ENCODE data around the gene KCTD14. TPM values are rescaled to one million over a fixed set of nuclear protein-coding genes. Genes with fewer than 3 reads are reported as not detected.
"Not testable (repeated sequence)": the region's sequence is repeated elsewhere in the genome, so short reads cannot be mapped to it uniquely, and the experiment has no call there.

KCTD14 gene
- total RNA-seq, 1 donor, result 0.27 TPM

GRCh38 chr11:78048561-78048960 is 25.5 kb upstream of the KCTD14 start:
- no peak for DNase-seq (ENCODE audit: low read depth in 2 of 3, low spot score in 2 of 3)

GRCh38 chr11:78046486-78046854 is 23.4 kb upstream of the KCTD14 start:
- no peak for DNase-seq (ENCODE audit: low read depth in 2 of 3, low spot score in 2 of 3)

GRCh38 chr11:78045851-78046485 is 22.9 kb upstream of the KCTD14 start:
- DNase-seq (ENCODE audit: low read depth in 2 of 3, low spot score in 2 of 3), result peak; percentile 62 to 69 (median 68)

GRCh38 chr11:78044706-78045105 is 21.6 kb upstream of the KCTD14 start:
- DNase-seq (ENCODE audit: low read depth in 2 of 3, low spot score in 2 of 3), result no peak

DNA sequence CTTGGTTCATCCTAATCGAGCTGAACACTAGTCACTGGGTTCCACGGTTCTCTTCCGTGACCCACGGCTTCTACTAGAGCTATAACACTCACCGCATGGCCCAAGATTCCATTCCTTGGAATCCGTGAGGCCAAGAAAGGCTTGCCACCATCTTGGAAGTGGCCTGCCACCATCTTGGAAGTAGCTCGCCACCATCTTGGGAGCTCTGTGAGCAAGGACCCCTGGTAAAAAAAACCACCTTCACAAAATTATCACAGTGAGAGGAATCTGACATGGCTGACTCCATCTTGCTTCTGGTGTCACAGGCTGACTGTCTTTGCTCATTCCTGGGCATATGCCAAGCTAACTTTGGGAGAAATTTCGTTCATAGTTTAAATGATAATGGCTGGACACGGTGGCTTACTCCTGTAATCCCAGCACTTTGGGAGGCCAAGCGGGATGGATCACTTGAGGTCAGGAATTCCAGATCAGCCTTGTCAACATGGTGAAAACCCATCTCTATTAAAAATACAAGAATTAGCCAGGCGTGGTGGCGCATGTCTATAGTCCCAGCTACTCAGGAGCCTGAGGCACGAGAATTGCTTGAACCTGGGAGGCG is 18.9 kb upstream of the KCTD14 start:
- DNase-seq (ENCODE audit: low read depth in 2 of 3, low spot score in 2 of 3), result no peak

DNA sequence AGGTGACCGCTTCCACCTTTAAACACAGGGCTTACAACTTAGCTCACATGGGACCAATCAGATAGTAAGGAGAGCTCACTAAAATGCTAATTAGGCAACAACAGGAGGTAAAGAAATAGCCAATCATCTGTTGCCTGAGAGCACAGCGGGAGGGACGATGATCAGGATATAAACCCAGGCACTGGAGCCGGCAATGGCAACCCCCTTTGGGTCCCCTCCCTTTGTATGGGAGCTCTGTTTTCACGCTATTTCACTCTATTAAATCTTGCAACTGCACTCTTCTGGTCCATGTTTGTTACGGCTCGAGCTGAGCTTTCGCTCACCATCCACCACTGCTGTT is 18.3 kb upstream of the KCTD14 start:
- DNase-seq (ENCODE audit: low read depth in 2 of 3, low spot score in 2 of 3), result not testable (repeated sequence)

GRCh38 chr11:78040691-78041379 is 17.8 kb upstream of the KCTD14 start:
- no peak for DNase-seq (ENCODE audit: low read depth in 2 of 3, low spot score in 2 of 3)

DNA sequence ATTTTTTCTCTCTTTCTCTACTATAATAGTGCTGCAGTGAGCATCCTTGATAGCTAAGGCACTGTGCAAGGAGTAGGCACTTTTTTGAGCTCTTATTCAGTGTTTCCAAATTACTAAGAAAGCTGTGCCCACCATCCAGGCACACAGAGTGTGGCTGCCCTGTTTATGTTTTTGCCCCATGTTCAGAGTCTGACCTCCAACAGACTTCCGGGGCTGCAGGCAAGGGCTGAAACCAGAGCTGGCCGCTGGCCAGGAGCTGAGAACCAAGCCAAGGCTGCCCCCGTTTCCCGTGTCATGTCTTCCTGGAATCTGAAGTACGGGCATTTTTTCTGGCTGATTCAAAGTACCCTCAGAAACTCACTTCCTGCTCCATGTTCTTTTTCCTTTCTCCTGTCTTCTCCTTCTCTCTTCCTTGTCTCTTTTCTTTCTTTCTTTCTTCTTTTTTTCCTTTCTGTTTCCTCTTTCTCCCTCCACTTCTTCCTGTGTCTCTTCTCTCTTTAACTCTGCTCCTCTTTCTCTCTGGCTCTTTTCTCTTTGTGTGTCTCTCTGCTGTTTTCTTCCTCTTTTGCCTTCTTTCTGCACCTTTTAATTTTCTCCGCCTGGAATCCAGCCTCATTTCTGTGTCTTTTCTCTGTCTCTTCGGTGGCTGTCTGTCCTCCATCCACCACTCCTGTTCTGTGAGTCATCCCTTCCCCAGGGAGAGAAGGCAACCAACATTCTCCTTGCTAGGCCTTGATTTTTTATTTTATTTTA is 17.0 kb upstream of the KCTD14 start:
- peak in 1 of 3 donors; percentile 24 for DNase-seq (ENCODE audit: low read depth in 2 of 3, low spot score in 2 of 3)

- peak in 1 of 3 donors; percentile 23 for DNase-seq (ENCODE audit: low read depth in 2 of 3, low spot score in 2 of 3)
Measured at GRCh38 chr11:78039391-78039918, 16.4 kb upstream of the KCTD14 start.

- DNase-seq (ENCODE audit: low read depth in 2 of 3, low spot score in 2 of 3), result no peak
Measured at GRCh38 chr11:78038697-78039313, 15.7 kb upstream of the KCTD14 start.

DNA sequence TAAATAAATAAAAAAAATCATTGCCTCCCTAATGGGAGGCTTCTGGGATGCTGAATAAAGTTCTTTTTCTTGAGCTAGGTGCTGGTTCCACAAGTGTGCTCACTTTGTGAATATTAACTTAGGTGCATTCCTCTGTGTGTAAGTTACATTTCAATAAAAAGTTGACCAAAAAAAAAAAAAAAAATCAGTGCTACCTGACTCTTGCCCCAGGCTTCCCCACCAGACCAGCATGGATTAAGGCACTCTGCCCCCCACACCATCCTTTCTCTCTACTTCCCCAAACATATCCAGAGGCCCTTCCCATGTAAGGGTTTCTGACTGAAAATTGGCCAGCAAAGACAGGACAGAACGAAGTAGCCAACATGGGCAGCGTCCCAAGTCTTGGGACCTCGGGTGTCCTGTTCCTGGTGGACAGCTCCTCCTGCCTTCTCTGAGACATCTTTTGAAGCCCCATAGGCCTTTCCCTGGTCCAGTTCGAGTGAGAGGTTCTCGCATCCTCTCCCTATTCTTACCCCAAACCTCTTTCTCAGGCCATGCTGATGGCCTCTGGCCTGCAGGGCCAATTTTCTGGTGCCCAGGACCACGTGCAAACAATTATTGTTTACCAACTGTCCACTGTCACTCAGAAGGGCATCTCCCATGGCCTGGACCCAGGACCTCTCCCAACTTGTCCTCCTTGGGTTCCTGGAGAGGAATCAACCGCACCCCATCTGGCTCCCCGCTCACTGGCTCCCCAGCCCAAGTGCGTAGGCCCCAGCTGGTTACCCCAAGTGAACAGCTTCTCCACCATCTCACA is 14.9 kb upstream of the KCTD14 start:
- no peak for DNase-seq (ENCODE audit: low read depth in 2 of 3, low spot score in 2 of 3)

- DNase-seq (ENCODE audit: low read depth in 2 of 3, low spot score in 2 of 3), result no peak
Measured at GRCh38 chr11:78037056-78037455, 14.0 kb upstream of the KCTD14 start.

DNA sequence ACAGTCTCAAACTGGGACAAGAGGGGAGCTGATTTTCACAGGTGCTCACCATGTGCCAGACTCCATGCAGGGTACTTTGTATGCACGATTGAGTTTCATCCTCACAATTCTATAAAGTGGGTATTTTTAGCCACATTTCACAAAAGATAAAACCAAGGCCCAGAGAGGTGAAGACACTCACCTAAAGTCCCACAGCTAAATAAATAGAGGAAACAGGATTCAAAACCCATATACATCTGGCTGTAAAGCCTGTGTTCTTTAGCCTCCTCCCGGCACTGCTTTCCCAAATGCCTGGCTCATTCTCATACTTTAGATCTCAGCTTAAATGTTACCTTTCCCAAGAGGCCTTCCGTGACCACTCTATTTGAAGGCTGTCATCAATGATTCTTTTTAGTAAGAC is 13.2 kb upstream of the KCTD14 start:
- no peak for DNase-seq (ENCODE audit: low read depth in 2 of 3, low spot score in 2 of 3)

DNA sequence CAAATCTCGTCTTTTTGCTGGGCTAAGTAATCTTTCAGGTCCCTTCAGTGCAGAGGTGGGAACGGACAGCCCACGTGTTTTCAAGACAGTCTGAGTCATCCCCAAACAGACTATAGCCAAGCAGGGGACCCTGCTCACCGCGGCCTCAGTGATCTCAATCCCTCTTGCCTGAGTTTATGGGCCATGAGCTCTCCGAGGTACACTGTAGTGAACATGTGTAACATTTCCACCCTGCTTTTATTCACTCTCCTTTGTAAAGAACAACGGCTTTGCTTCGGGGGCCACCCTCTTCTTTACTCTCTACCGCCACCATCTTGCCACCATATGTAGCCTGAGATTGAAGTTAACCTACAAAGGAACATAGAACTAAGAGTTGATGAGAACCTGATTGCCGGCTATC is 11.5 kb upstream of the KCTD14 start:
- no peak for DNase-seq (ENCODE audit: low read depth in 2 of 3, low spot score in 2 of 3)

DNA sequence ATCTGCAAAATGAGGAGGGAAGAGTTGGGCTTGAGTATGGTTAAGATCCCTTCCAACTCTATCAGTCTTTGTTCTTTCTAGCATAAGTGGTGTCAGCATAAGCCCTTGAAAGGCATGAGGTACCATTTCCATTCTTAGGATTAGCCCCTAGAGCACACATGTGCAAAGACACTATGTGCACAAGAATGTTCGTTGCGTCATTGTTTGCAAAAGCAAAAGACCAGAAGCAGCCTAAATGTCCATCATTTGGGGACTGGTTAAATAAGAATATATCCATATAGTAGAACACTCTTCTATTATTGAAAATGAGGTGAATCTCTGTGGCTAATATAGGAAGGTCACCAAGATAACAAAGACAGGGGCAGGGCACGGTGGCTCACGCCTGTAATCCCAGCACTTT is 10.0 kb upstream of the KCTD14 start:
- DNase-seq (ENCODE audit: low read depth in 2 of 3, low spot score in 2 of 3), result no peak

DNA sequence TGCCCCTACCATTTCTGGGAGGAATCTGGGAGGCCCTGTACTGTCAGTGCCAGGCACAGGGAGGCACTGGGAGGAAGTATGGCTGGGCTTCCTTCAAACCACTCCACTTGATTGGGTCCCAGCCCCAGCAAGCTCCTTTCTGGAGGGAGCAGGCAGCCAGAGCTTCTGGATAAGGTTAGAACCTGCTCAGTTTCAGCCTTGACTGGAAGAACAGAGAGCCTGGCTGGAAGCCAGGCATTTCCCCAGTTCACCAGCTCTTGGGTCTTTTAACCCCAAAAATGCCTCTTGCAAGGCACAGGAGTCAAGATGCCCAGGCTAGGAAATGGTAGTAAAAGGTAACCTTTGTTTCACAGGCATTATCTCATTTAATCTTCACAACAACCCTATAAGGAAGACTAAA is 9.0 kb upstream of the KCTD14 start:
- no peak for DNase-seq (ENCODE audit: low read depth in 2 of 3, low spot score in 2 of 3)

GRCh38 chr11:78031629-78032028 is 8.6 kb upstream of the KCTD14 start:
- DNase-seq (ENCODE audit: low read depth in 2 of 3, low spot score in 2 of 3), result no peak

DNA sequence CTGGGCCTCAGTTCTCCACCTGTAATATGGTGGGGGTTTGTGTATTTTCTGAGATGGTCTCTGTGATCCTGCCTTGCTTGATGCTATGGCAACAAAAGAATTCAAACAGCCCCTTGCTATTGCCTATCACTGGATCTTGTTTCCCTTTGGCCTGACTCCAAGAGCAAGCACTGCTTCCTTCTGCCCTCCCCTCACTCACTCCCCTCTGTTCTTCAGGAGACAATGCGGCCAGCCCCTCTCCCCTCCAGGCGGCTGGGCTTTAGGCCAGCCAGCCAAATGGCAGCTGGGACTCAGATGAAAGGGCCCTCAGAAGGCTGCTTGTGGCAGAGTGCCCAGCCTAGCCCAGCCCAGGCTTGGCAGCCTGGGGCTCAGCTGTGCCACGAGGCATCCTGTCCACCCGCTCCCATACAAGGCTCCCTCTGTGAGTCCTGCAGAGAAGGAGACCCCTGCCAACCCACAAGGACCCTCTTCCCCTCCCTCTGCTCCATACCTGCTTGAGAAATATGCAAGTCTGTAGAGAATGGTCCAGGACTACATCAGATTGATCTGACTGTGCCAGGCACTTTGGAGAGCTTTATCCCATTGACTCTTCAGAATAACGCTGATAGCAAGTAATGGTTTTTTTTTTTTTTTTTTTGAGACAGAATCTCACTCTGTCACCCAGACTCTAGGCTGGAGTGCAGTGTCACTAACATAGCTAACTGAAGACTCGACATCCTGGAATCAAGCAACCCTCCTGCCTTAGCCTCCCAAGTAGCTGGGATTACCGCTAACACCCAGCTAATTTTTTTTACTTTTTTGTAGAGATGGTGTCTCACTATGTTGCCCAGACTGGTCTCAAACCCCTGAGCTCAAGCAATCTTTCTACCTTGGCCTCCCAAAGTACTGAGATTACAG is 7.6 kb upstream of the KCTD14 start:
- DNase-seq (ENCODE audit: low read depth in 2 of 3, low spot score in 2 of 3), result peak in 2 of 3 donors; percentile 61 to 91

- DNase-seq (ENCODE audit: low read depth in 2 of 3, low spot score in 2 of 3), result not testable (repeated sequence)
Measured at GRCh38 chr11:78028423-78028822, 5.3 kb upstream of the KCTD14 start.

Data from hematopoietic multipotent progenitor cell (in vitro differentiated cells).